Spleen (tissue), 11 donors: ENCODE results near the gene POGLUT3. TPM values are rescaled to one million over a fixed set of nuclear protein-coding genes. Genes with fewer than 3 reads are reported as not detected.

Source experiments
- DNase-seq: peaks from one replicate; pipeline ENCODE4 v3.0.0-alpha.2; 2020
- H3K27ac ChIP-seq, 8 donors: fragments of 200-600 bp; sonication (generic) in 7 of 8; 1 replicate in 4 of 8; 2 replicates in 4 of 8; pipeline versions ENCODE4 v1.5.0 to v1.8.0; 2016 to 2021; ENCODE audit warnings: inconsistent platforms in 4 of 8, mild to moderate bottlenecking in 4 of 8, moderate library complexity in 1 of 8
- H3K27me3 ChIP-seq, 7 donors: fragments of 200-600 bp; sonication (generic) in 6 of 7; replicated peaks in 1 of 7; 1 replicate in 4 of 7; 2 replicates in 3 of 7; pipeline versions ENCODE4 v1.5.0 to v1.8.0; 2016 to 2021; ENCODE audit warnings: inconsistent platforms in 3 of 7, mild to moderate bottlenecking in 1 of 7
- H3K36me3 ChIP-seq, 6 donors: fragments of 200-600 bp; sonication (generic) in 5 of 6; 1 replicate in 4 of 6; 2 replicates in 2 of 6; pipeline versions ENCODE4 v1.5.0 to v1.8.0; 2016 to 2021; ENCODE audit warnings: inconsistent platforms in 2 of 6
- H3K4me1 ChIP-seq, 6 donors: fragments of 200-600 bp; sonication (generic) in 5 of 6; 1 replicate in 3 of 6; 2 replicates in 3 of 6; pipeline versions ENCODE4 v1.5.0 to v1.8.0; 2016 to 2021; ENCODE audit warnings: inconsistent platforms in 3 of 6
- H3K4me3 ChIP-seq, 8 donors: fragments of 200-600 bp; sonication (generic) in 7 of 8; 1 replicate in 4 of 8; 2 replicates in 4 of 8; pipeline versions ENCODE4 v1.5.0 to v1.8.0; 2016 to 2021; ENCODE audit warnings: inconsistent platforms in 4 of 8, mild to moderate bottlenecking in 4 of 8, moderate library complexity in 2 of 8
- H3K9me3 ChIP-seq, 8 donors: fragments of 200-600 bp; sonication (generic) in 7 of 8; 1 replicate in 4 of 8; 2 replicates in 4 of 8; pipeline versions ENCODE4 v1.5.0 to v1.8.0; 2016 to 2021; ENCODE audit warnings: inconsistent platforms in 4 of 8
- CTCF ChIP-seq, 11 experiments: fragments of 200-600 bp in 7 of 11; fragments of 450-650 bp in 4 of 11; sonication (generic) in 4 of 11; IDR thresholded peaks in 8 of 11; conservative IDR thresholded peaks in 3 of 11; 1 replicate in 7 of 11; 2 replicates in 4 of 11; pipeline versions ENCODE4 v1.4.0 to v1.8.0; 2016 to 2021; ENCODE audit warnings: antibody characterized with exemption in 11 of 11, inconsistent platforms in 4 of 11, mild to moderate bottlenecking in 1 of 11
- POLR2A ChIP-seq, 3 donors: fragments of 450-650 bp; IDR thresholded peaks; one replicate each; pipeline ENCODE4 v1.5.1; 2017; ENCODE audit warnings: antibody characterized with exemption in 3 of 3, mild to moderate bottlenecking in 1 of 3
- POLR2AphosphoS5 ChIP-seq, 3 donors: sonication (generic); formaldehyde crosslinking; IDR thresholded peaks; one replicate each; pipeline ENCODE4 v1.5.1; 2017; ENCODE audit warnings: antibody characterized with exemption in 3 of 3
- WGBS, 5 donors: extraction: QIAGEN DNeasy Blood & Tissue Kit in 3 of 5; methylation state at CpG; one replicate each; pipeline versions ENCODE4 v1.1.5 to v1.1.7; 2013 to 2018; 5-methylcytosine and 5-hydroxymethylcytosine counted together
- intact Hi-C: fragments of 100-400 bp; cut with DNase I; formaldehyde crosslinking; loops from one replicate; pipeline ENCODE4 v1.15.0; 2023; ENCODE audit warnings: low total_unique reads
- polyA plus RNA-seq, 3 donors: library from polyadenylated mRNA; stranded (reverse); fragments of 200-250 nt; gene quantifications; one replicate each; pipeline ENCODE4 v1.2.1, GENCODE V29; 2013
- total RNA-seq, 7 donors: library from RNA; depleted of rRNA in 3 of 7; stranded (reverse); fragments of >200 nt in 3 of 7; fragmentation: NEBNext Ultra II Directional in 4 of 7; extraction: Animal tissue kit (Norgen Biotek cat#: 25700) in 4 of 7; gene quantifications; one replicate each; pipeline versions ENCODE4 v1.1.0 to v1.2.1, GENCODE V29; 2016 to 2021
- donor health status: healthy with polysubstance abuse.
- donor health status: DM: no; HTN: no; CAD: no; lungs with moderate emphysema.
- donor health status: DM: no; HTN: no; CAD: no.
- donor health status: Bipolar disorder and iron deficiency.
- donor health status: healthy.
- donor health status: DM: no; HTN: no; CAD: no.
- donor health status: DM: yes; HTN: yes; CAD: no.

The POGLUT3 gene
- total and polyA plus RNA-seq, 10 donors = 3.0 to 21.0 (median 15.1) TPM

GRCh38 chr11:108474664-108475463 is 23.3 kb downstream of the POGLUT3 start:
- H3K27me3 ChIP-seq = no peaks in the 10 kb centered on the region
- no peak overlapping the region for H3K4me3 ChIP-seq
- DNase-seq = no peak
- no peak for TF ChIP-seq POLR2A (IDR thresholded peaks at IDR 0.05)
- no peak for TF ChIP-seq POLR2AphosphoS5 (IDR thresholded peaks at IDR 0.05)
- TF ChIP-seq CTCF (IDR thresholded peaks at IDR 0.05 in 8 of 11, conservative IDR thresholded peaks at IDR 0.05 in 3 of 11) = no peak
- no peak overlapping the region for H3K27ac ChIP-seq
- intact Hi-C loops = no loop called here
- WGBS, 5 donors = 91 to 96% (median 93%) methylated on average over 11 of the region's 11 CpGs
- H3K4me1 ChIP-seq = no peaks in the 10 kb centered on the region
- H3K9me3 ChIP-seq = no peaks in the 10 kb centered on the region
- peaks cover 3 to 62% (median 22%) of the 10 kb centered on the region in 6 donors for H3K36me3 ChIP-seq

- peaks cover 3 to 47% (median 22%) of the 10 kb centered on the region in 6 donors for H3K36me3 ChIP-seq
- H3K27ac ChIP-seq = no peak overlapping the region
- intact Hi-C loops = no loop called here
- 93 to 100% (median 96%) methylated on average over 1 of the region's 1 CpG for WGBS, 5 donors
- DNase-seq = no peak
- H3K4me3 ChIP-seq = no peak overlapping the region
- H3K9me3 ChIP-seq = no peaks in the 10 kb centered on the region
- peaks cover 0 to 8% (median 6%) of the 10 kb centered on the region in 6 donors for H3K4me1 ChIP-seq
- no peaks in the 10 kb centered on the region for H3K27me3 ChIP-seq
- TF ChIP-seq POLR2A (IDR thresholded peaks at IDR 0.05) = no peak
- no peak for TF ChIP-seq POLR2AphosphoS5 (IDR thresholded peaks at IDR 0.05)
- TF ChIP-seq CTCF (IDR thresholded peaks at IDR 0.05 in 8 of 11, conservative IDR thresholded peaks at IDR 0.05 in 3 of 11) = no peak
Observed at GRCh38 chr11:108472681-108473080, 25.5 kb downstream of the POGLUT3 start.

GRCh38 chr11:108468478-108468864 is 29.7 kb downstream of the POGLUT3 start:
- no peaks in the 10 kb centered on the region for H3K27me3 ChIP-seq
- no peak for DNase-seq
- intact Hi-C loops = no loop called here
- peaks cover 0 to 25% (median 17%) of the 10 kb centered on the region in 6 donors for H3K4me1 ChIP-seq
- peaks cover 0 to 6% (median 1%) of the 10 kb centered on the region in 6 donors for H3K36me3 ChIP-seq
- H3K4me3 ChIP-seq = no peak overlapping the region
- 83 to 97% (median 86%) methylated on average over 1 of the region's 1 CpG for WGBS, 5 donors
- peak overlapping the region in 1 of 8 donors; percentile 98 for H3K27ac ChIP-seq
- TF ChIP-seq POLR2AphosphoS5 (IDR thresholded peaks at IDR 0.05) = no peak
- no peak for TF ChIP-seq CTCF (IDR thresholded peaks at IDR 0.05 in 8 of 11, conservative IDR thresholded peaks at IDR 0.05 in 3 of 11)
- TF ChIP-seq POLR2A (IDR thresholded peaks at IDR 0.05) = no peak
- H3K9me3 ChIP-seq = no peaks in the 10 kb centered on the region

- peak; percentile 97 for DNase-seq
- intact Hi-C loops = no loop called here
- Histone ChIP-seq H3K27me3 (no peaks in the 10 kb centered on the region), H3K4me3 (peak within 1 kb of the TSS; percentile 41 to 67 (median 52)), H3K4me1 (peaks cover 0 to 25% (median 17%) of the 10 kb centered on the region in 6 donors), H3K9me3 (no peaks in the 10 kb centered on the region), H3K36me3 (no peaks in the 10 kb centered on the region), H3K27ac (peak within 1 kb of the TSS; percentile 90 to 98 (median 96))
- WGBS, 5 donors = 0% methylated on average over 32 to 35 of the region's 35 CpGs
- TF ChIP-seq POLR2A (IDR thresholded peaks at IDR 0.05) = peak; percentile 70 to 95 (median 85)
- TF ChIP-seq POLR2AphosphoS5 (IDR thresholded peaks at IDR 0.05) = peak; percentile 89 to 99 (median 99)
- no peak for TF ChIP-seq CTCF (IDR thresholded peaks at IDR 0.05 in 8 of 11, conservative IDR thresholded peaks at IDR 0.05 in 3 of 11)
Observed at GRCh38 chr11:108467091-108467823, 30.9 kb downstream of the POGLUT3 start, which contains the start of gene C11orf65. C11orf65 (minus strand) TSS chr11:108467529; CDS start chr11:108461559, 5,970 bp downstream.
